Heart right ventricle (tissue), 16 donors: Measurements from ENCODE around the gene HTRA3. TPM values are rescaled to one million over a fixed set of nuclear protein-coding genes. Genes with fewer than 3 reads are reported as not detected.
A peak's percentile ranks its signal among the peaks of the same experiment; 100 is the strongest.

Source experiments
- ATAC-seq, 8 donors: fragments of 200-7000 bp; cut with Tn5 transposase; one replicate each; pipeline ENCODE4 v1.9.1; 2020; ENCODE audit warnings: mild to moderate bottlenecking in 8 of 8, moderate library complexity in 8 of 8, moderate number of reproducible peaks in 1 of 8
- DNase-seq, 2 donors: peaks; one replicate each; pipeline ENCODE4 v3.0.0-alpha.2; 2020
- H3K27ac ChIP-seq, 10 donors: fragments of 200-600 bp; sonication (generic) in 2 of 10; one replicate each; pipeline versions ENCODE4 v1.5.0 to v1.8.0; 2020 to 2022; ENCODE audit warnings: mild to moderate bottlenecking in 3 of 10
- H3K27me3 ChIP-seq, 7 donors: fragments of 200-600 bp; one replicate each; pipeline ENCODE4 v1.8.0; 2021 to 2022; ENCODE audit warnings: mild to moderate bottlenecking in 2 of 7
- H3K36me3 ChIP-seq, 9 donors: fragments of 200-600 bp; sonication (generic) in 1 of 9; one replicate each; pipeline versions ENCODE4 v1.5.0 to v1.8.0; 2020 to 2022; ENCODE audit warnings: mild to moderate bottlenecking in 2 of 9
- H3K4me1 ChIP-seq, 9 donors: fragments of 200-600 bp; sonication (generic) in 1 of 9; one replicate each; pipeline versions ENCODE4 v1.5.0 to v1.8.0; 2020 to 2022; ENCODE audit warnings: mild to moderate bottlenecking in 4 of 9
- H3K4me3 ChIP-seq, 10 donors: fragments of 200-600 bp; sonication (generic) in 2 of 10; one replicate each; pipeline versions ENCODE4 v1.5.0 to v1.8.0; 2020 to 2022; ENCODE audit warnings: mild to moderate bottlenecking in 7 of 10, moderate library complexity in 2 of 10
- H3K9me3 ChIP-seq, 11 donors: fragments of 200-600 bp in 10 of 11; sonication (generic) in 2 of 11; one replicate each; pipeline versions ENCODE4 v1.5.0 to v1.8.0; 2013 to 2022; ENCODE audit warnings: mild to moderate bottlenecking in 2 of 11, control low read depth in 1 of 11, moderate library complexity in 1 of 11
- WGBS, 2 donors: extraction: QIAGEN DNeasy Blood & Tissue Kit; methylation state at CpG; one replicate each; pipeline ENCODE4 v1.1.7; 2013; ENCODE audit warnings: inconsistent platforms in 1 of 2; 5-methylcytosine and 5-hydroxymethylcytosine counted together
- intact Hi-C, 10 donors: fragments of 100-400 bp; cut with DNase I; formaldehyde crosslinking; loops; one replicate each; pipeline versions ENCODE4 v1.11.1 to v1.14.2; 2022
- polyA plus RNA-seq, 2 donors: library from polyadenylated mRNA; stranded (reverse); fragments of 200-250 nt; gene quantifications; one replicate each; pipeline ENCODE4 v1.2.3, GENCODE V29; 2013
- total RNA-seq, 10 donors: library from RNA; stranded (reverse); fragmentation: NEBNext Ultra II Directional in 3 of 10; extraction: Animal tissue kit (Norgen Biotek cat#: 25700) in 3 of 10; gene quantifications; one replicate each; pipeline versions ENCODE4 v1.2.1 to v1.2.4, GENCODE V29; 2021 to 2023
- TF ChIP-seq, protein P1 (sequence below), 9 donors: fragments of 200-600 bp; sonication (generic) in 2 of 9; IDR thresholded peaks; one replicate each; pipeline versions ENCODE4 v1.5.0 to v1.8.0; 2021 to 2022; ENCODE audit warnings: antibody characterized with exemption in 9 of 9, mild to moderate bottlenecking in 5 of 9, moderate library complexity in 1 of 9
- donor health status: Arrhythmogenic right ventricular cardiomyopathy.
- donor health status: ischemic (EF 13 %, LVEDD 7.1; RV severe dilation, severe dysfunction).
- donor health status: healthy with polysubstance abuse.
- donor health status: DM: no; HTN: yes; CAD: no.
- donor health status: DM: no; HTN: no; CAD: no.
- donor health status: ischemic (EF 25% LVEDD 6.9; RV normal size, moderate dysfunction).
- donor health status: ischemic (EF 25% LVEDD 5.7; RV mildly dilated, moderate dysfunction).
- donor health status: healthy.
- donor health status: DM: yes; HTN: yes; CAD: no.
- donor health status: Ischemic cardiomyopathy.
- donor health status: ischemic (EF 35%, LVEDD 5.7; RV mildly dilated, moderate dysfunction).
- donor health status: nonischemic (EF 11% LVEDD 7.7; RV severe dilation, severe dysfunction).
- donor health status: DM: yes; HTN: yes; CAD: no.
- donor health status: PGD.
- donor health status: ischemic (EF 29% LVEDD 5.4; RV normal size, mild dysfunction).
- donor health status: nonischemic (EF 23%, LVEDD 6.1; RV moderate dilation, normal function).

Gene HTRA3
- total and polyA plus RNA-seq, 12 donors, result 20.2 to 82.5 (median 54.2) TPM

DNA sequence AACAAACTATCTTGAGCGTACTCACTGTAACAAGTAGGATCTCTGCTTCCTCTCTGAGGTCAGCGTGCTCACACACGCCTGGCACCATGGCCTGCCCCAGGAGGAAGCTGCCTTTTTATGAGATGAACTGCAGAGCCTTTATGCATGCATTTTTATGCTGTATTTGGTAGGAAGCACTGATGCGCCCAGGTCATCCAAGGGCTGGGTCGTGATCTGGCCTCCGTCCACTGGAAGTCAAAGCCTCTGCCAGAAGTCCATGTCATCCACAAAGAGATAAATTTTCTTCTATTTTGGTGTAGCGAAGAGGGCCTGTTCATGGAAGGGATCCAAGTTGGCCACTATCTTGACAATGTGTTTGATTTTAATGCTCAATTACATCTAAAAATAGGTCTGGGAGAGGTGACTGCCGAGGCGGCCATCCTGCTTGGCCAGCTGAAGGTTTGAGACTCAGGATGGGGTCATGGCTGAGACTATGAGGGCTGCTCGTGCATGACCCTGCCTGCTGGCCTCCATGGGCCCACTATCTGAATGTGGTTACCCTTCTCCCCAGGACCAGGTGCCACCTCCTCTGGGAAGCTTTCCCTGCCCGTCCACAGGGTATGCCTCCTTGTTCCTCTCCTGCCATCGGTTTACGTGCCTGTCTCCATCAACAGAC lies 50.3 kb downstream of the HTRA3 start:
- peaks cover 0 to 12% (median 0%) of the 10 kb centered on the region in 11 donors for H3K9me3 ChIP-seq
- WGBS, 2 donors, result 17 to 19% methylated on average over 13 of the region's 13 CpGs
- H3K27me3 ChIP-seq, result no peaks in the 10 kb centered on the region
- DNase-seq (peak; percentile 66 to 83), ATAC-seq (peak; percentile 78 to 91 (median 84))
- H3K36me3 ChIP-seq, result no peaks in the 10 kb centered on the region
- H3K4me1 ChIP-seq, result peaks cover 5 to 48% (median 26%) of the 10 kb centered on the region in 9 donors
- intact Hi-C loops, result loop anchor here in 5 of 10 donors (2.0 to 10.0 kb wide), 6 partner anchors 48 to 85 kb away; no protein-coding TSS in a partner anchor
- H3K4me3 ChIP-seq, result no peak overlapping the region
- TF ChIP-seq, protein P1, sequence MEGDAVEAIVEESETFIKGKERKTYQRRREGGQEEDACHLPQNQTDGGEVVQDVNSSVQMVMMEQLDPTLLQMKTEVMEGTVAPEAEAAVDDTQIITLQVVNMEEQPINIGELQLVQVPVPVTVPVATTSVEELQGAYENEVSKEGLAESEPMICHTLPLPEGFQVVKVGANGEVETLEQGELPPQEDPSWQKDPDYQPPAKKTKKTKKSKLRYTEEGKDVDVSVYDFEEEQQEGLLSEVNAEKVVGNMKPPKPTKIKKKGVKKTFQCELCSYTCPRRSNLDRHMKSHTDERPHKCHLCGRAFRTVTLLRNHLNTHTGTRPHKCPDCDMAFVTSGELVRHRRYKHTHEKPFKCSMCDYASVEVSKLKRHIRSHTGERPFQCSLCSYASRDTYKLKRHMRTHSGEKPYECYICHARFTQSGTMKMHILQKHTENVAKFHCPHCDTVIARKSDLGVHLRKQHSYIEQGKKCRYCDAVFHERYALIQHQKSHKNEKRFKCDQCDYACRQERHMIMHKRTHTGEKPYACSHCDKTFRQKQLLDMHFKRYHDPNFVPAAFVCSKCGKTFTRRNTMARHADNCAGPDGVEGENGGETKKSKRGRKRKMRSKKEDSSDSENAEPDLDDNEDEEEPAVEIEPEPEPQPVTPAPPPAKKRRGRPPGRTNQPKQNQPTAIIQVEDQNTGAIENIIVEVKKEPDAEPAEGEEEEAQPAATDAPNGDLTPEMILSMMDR (IDR thresholded peaks at IDR 0.05), result no peak
- H3K27ac ChIP-seq, result peak overlapping the region; percentile 42 to 91 (median 74)

DNA sequence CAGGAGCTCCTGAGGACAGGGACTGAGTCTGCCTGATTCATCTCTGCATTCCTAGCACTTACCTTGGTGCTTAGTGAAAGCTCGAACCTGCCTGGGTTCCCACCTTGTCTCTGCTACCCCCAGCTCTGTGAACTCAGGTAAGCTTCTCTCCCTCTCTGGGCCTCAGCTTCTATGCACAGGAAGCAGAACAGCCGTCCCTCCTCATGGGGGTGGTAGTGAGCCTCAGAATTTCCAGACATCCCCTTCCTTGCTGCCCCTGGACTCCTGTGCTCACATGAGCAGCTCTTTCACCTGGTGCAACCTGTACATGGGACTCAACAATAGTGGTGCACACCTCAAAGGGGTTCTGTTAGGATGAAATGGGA lies 50.8 kb downstream of the HTRA3 start:
- H3K9me3 ChIP-seq, result peaks cover 0 to 12% (median 0%) of the 10 kb centered on the region in 11 donors
- DNase-seq (peak in 1 of 2 donors; percentile 26), ATAC-seq (peak in 6 of 8 donors; percentile 8 to 43 (median 18))
- TF ChIP-seq, protein P1 (IDR thresholded peaks at IDR 0.05), result peak in 6 of 9 donors; percentile 14 to 47 (median 26)
- no peak overlapping the region for H3K4me3 ChIP-seq
- peak overlapping the region in 9 of 10 donors; percentile 41 to 91 (median 74) for H3K27ac ChIP-seq
- H3K36me3 ChIP-seq, result no peaks in the 10 kb centered on the region
- peaks cover 5 to 48% (median 25%) of the 10 kb centered on the region in 9 donors for H3K4me1 ChIP-seq
- WGBS, 2 donors, result 51 to 54% methylated on average over 2 of the region's 2 CpGs
- intact Hi-C loops, result loop anchor here in 4 of 10 donors (2.0 to 10.0 kb wide), 4 partner anchors 74 to 84 kb away; no protein-coding TSS in a partner anchor
- H3K27me3 ChIP-seq, result no peaks in the 10 kb centered on the region

DNA sequence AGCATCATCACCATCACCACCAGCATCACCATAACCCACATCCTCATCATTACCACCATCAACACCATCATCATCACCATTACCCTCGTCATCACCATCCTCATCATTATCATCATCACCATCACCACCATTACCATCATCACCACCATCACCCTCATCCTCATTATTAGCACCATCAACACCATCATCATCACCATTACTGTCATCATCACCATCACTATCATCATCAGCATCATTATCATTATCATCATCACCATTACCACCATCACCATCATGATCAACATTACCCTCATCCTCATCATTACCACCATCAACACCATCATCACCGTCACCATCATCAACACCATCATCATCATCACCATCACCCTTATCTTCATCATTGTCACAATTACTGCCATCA lies 51.7 kb downstream of the HTRA3 start:
- Histone ChIP-seq H3K27me3 (no peaks in the 10 kb centered on the region), H3K36me3 (no peaks in the 10 kb centered on the region), H3K9me3 (peaks cover 0 to 17% (median 0%) of the 10 kb centered on the region in 11 donors), H3K27ac (no peak overlapping the region), H3K4me1 (peaks cover 0 to 41% (median 17%) of the 10 kb centered on the region in 9 donors), H3K4me3 (no peak overlapping the region)
- DNase-seq, result no peak
- TF ChIP-seq, protein P1 (IDR thresholded peaks at IDR 0.05), result no peak
- WGBS, 2 donors, result 97 to 100% methylated on average over 2 of the region's 2 CpGs
- no peak for ATAC-seq
- intact Hi-C loops, result loop anchor here in 4 of 10 donors (2.0 to 10.0 kb wide), 4 partner anchors 74 to 84 kb away; no protein-coding TSS in a partner anchor

DNA sequence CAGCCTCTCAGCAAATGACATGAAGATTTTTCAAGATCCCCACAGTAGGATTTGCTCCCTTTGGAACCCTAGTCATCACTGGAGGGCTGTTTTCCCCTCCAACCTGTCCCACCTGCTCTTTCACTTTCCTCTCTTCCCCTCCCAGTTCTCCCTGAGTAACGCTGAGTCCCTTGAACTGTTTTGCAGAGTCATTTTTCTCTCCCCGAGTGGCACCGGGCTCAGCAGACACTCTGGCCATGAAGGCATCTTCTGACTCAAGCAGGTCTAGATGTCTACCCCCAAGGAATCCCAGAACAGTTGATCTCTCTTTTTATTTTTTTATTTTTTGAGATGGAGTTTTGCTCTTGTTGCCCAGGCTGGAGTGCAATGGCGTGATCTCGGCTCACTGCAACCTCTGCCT lies 52.2 kb downstream of the HTRA3 start:
- intact Hi-C loops, result loop anchor here in 4 of 10 donors (2.0 to 10.0 kb wide), 4 partner anchors 73 to 83 kb away; no protein-coding TSS in a partner anchor
- 74 to 76% methylated on average over 5 of the region's 5 CpGs for WGBS, 2 donors
- H3K36me3 ChIP-seq, result no peaks in the 10 kb centered on the region
- DNase-seq (no peak), ATAC-seq (no peak)
- TF ChIP-seq, protein P1 (IDR thresholded peaks at IDR 0.05), result no peak
- peaks cover 0 to 22% (median 2%) of the 10 kb centered on the region in 11 donors for H3K9me3 ChIP-seq
- peaks cover 0 to 36% (median 17%) of the 10 kb centered on the region in 9 donors for H3K4me1 ChIP-seq
- H3K27ac ChIP-seq, result no peak overlapping the region
- H3K4me3 ChIP-seq, result no peak overlapping the region
- H3K27me3 ChIP-seq, result no peaks in the 10 kb centered on the region
